Measurements from ENCODE around the gene PDE9A. TPM values are rescaled to one million over a fixed set of nuclear protein-coding genes. Genes with fewer than 3 reads are reported as not detected.

PDE9A gene
- polyA plus RNA-seq, 1 experiment, result 0.09 TPM

DNA sequence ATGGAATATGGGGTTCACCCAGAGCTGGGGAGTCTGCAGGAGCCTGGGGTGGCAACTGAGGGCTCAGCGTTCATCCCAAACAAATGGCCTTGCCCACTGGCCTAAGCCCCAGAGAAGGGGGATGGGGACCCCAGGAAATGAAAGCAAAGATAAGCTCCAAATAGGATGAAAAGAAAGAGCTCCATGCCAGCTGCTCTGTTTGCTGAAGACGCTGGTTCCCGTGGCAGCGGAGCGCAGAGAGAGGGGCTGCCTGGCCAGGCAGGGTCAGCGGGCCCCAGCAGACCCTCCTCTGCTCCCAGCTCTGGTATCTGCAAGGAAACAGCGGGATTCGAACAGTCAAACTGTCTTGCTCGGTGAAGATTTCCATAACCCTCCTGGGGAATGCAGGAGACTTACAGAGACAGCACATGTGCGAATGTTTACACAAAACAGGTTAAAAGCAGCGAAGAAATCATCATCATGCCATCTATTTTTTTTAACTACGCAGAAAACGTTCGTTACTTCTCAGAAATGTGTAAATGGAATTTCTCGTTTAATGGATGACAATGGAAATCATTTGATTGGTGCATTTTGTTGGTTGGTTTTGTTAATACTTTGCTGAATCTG, 94.4 kb downstream of the PDE9A start:
- no peak overlapping the region for H3K4me3 ChIP-seq (ENCODE audit: low read depth, low read length)
- no peaks in the 10 kb centered on the region for H3K36me3 ChIP-seq (ENCODE audit: control insufficient read depth, insufficient read depth, low read length)
- DNase-seq (ENCODE audit: low read depth), result no peak
- peaks cover 1% of the 10 kb centered on the region for H3K27me3 ChIP-seq (ENCODE audit: control insufficient read depth, insufficient read depth, low read length)
- ChIA-PET CTCF (no interaction called here), POLR2A (no interaction called here)
- TF ChIP-seq, protein P1, sequence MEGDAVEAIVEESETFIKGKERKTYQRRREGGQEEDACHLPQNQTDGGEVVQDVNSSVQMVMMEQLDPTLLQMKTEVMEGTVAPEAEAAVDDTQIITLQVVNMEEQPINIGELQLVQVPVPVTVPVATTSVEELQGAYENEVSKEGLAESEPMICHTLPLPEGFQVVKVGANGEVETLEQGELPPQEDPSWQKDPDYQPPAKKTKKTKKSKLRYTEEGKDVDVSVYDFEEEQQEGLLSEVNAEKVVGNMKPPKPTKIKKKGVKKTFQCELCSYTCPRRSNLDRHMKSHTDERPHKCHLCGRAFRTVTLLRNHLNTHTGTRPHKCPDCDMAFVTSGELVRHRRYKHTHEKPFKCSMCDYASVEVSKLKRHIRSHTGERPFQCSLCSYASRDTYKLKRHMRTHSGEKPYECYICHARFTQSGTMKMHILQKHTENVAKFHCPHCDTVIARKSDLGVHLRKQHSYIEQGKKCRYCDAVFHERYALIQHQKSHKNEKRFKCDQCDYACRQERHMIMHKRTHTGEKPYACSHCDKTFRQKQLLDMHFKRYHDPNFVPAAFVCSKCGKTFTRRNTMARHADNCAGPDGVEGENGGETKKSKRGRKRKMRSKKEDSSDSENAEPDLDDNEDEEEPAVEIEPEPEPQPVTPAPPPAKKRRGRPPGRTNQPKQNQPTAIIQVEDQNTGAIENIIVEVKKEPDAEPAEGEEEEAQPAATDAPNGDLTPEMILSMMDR (IDR thresholded peaks at IDR 0.05; ENCODE audit: insufficient read depth, low read depth, low read length), result no peak

DNA sequence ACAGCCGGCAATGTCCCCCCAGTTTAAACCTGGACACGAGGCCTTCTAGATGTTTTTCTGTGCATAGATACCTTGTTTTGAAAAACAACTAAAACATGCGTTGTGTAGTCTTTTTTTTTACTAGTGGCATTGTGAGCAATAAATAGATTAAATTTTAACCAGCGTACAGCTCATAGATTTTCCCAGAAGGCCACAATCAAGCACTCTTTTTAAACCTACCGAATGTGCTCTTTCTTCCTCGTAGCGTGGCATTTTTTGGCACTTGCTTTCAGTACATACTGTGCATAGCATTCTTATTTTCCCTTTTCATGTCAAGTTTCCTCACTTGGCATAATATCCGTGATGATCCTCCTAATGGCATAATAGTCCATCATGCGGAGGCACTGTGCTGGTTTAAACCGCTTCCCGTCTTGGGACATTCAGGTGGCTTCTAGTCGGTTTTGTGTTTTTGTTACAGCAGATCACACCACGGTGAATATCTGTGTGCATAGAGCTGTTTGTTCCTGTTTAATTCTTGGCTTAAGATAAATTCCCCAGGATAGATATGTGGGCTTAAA, 95.3 kb downstream of the PDE9A start:
- no peak for DNase-seq (ENCODE audit: low read depth)
- TF ChIP-seq, protein P1 (IDR thresholded peaks at IDR 0.05; ENCODE audit: insufficient read depth, low read depth, low read length), result no peak
- no peaks in the 10 kb centered on the region for H3K36me3 ChIP-seq (ENCODE audit: control insufficient read depth, insufficient read depth, low read length)
- ChIA-PET CTCF (no interaction called here), POLR2A (no interaction called here)
- H3K4me3 ChIP-seq (ENCODE audit: low read depth, low read length), result no peak overlapping the region
- H3K27me3 ChIP-seq (ENCODE audit: control insufficient read depth, insufficient read depth, low read length), result peaks cover 1% of the 10 kb centered on the region; the same call in 1 of the 2 replicates

DNA sequence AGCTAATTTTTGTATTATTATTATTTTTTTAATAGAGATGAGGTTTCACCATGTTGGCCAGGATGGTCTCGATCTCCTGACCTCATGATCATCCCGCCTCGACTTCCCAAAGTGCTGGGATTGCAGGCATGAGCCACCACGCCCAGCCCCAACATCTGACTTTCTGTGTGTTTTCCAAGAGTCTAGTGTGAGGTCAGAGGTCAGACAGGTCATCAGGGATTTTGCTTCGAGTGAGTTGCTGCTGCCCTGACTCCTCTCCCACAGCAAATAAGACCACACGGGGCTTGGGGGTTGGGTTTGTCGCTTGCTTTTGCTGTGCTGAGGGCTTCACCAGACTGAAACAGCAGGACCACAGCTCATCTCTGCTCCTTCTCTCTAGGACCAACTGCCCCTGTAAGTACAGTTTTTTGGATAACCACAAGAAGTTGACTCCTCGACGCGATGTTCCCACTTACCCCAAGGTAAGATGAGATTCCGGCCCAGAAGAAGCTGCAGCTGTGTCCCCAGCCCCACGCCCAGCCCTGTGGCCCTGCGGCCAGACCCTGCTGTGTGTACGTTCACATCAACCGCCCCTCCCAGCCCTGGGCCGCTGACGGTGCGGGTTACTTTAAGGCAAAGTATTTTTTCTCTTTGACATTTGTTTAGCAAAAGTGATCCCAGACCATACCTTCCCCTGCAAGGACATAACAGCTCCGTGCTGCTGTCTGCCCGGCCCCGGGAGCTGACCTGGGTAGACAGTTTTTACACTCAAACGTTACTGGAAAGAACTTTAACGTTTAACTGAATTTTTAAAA, 97.5 kb downstream of the PDE9A start:
- H3K27me3 ChIP-seq (ENCODE audit: control insufficient read depth, insufficient read depth, low read length), result peaks cover 1% of the 10 kb centered on the region; the same call in 1 of the 2 replicates
- no peak overlapping the region for H3K4me3 ChIP-seq (ENCODE audit: low read depth, low read length)
- ChIA-PET CTCF (interaction anchor here (0.6 to 0.7 kb wide), 2 partner anchors 11 to 211 kb away, joined by 3 to 4 read pairs; no protein-coding TSS in a partner anchor), POLR2A (no interaction called here)
- TF ChIP-seq, protein P1 (IDR thresholded peaks at IDR 0.05; ENCODE audit: insufficient read depth, low read depth, low read length), result no peak
- no peak for DNase-seq (ENCODE audit: low read depth)
- H3K36me3 ChIP-seq (ENCODE audit: control insufficient read depth, insufficient read depth, low read length), result no peaks in the 10 kb centered on the region

DNA sequence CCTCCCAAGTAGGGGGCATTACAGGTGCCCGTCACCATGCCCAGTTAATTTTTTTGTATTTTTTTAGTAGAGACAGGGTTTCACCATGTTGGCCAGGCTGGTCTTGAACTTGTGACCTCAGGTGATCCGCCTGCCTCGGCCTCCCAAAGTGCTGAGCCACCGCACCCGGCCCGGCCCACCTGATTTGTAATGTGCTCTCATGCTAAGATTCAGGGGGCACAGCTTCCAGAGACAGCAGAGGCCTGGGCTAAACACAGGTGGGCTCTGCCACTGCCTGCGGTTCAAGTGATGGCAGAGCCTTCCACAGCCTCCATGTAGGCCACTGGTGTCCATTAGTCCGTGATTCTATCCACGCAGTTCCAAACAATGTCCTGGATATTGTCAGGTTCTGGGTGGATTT, 98.4 kb downstream of the PDE9A start:
- Histone ChIP-seq H3K4me3 (ENCODE audit: low read depth, low read length) (no peak overlapping the region), H3K36me3 (ENCODE audit: control insufficient read depth, insufficient read depth, low read length) (no peaks in the 10 kb centered on the region), H3K27me3 (ENCODE audit: control insufficient read depth, insufficient read depth, low read length) (peaks cover 1% of the 10 kb centered on the region; the same call in 1 of the 2 replicates)
- TF ChIP-seq, protein P1 (IDR thresholded peaks at IDR 0.05; ENCODE audit: insufficient read depth, low read depth, low read length), result no peak
- DNase-seq (ENCODE audit: low read depth), result no peak
- CTCF ChIA-PET, result no interaction called here
- POLR2A ChIA-PET, result no interaction called here

DNA sequence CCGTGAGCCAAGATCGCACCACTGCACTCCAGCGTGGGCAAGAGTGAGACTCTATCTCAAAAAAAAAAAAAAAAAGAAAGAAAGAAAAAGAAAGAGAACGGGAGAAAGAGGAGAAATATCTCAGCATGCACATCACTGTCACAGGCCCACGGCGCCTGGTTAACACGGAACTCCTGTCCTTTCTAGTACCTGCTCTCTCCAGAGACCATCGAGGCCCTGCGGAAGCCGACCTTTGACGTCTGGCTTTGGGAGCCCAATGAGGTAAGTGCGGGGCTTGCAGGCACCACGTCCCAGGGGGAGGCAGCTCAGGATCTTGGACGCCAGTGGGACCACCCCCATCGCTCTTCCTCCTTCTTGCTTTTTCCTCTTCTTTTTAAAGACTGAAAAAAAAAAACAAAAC, 100.4 kb downstream of the PDE9A start:
- peaks cover 1% of the 10 kb centered on the region; the same call in 1 of the 2 replicates for H3K27me3 ChIP-seq (ENCODE audit: control insufficient read depth, insufficient read depth, low read length)
- DNase-seq (ENCODE audit: low read depth), result no peak
- TF ChIP-seq, protein P1 (IDR thresholded peaks at IDR 0.05; ENCODE audit: insufficient read depth, low read depth, low read length), result no peak
- POLR2A ChIA-PET, result no interaction called here
- no peak overlapping the region for H3K4me3 ChIP-seq (ENCODE audit: low read depth, low read length)
- H3K36me3 ChIP-seq (ENCODE audit: control insufficient read depth, insufficient read depth, low read length), result no peaks in the 10 kb centered on the region
- CTCF ChIA-PET, result interaction anchor here (0.7 kb wide), 1 partner anchor 10 kb away, joined by 3 read pairs; no protein-coding TSS in a partner anchor
